IMR-90 (cell line): Measurements from ENCODE around the gene DDX41. TPM values are rescaled to one million over a fixed set of nuclear protein-coding genes. Genes with fewer than 3 reads are reported as not detected.

Experiments used
- ATAC-seq: fragments of 200-7000 bp; cut with Tn5 transposase; 2 replicates; pipeline ENCODE4 v1.9.1; 2020; ENCODE audit warnings: low read depth, mild to moderate bottlenecking, moderate library complexity
- BruUV-seq: library from RNA; stranded (reverse); fragments of 400-500 nt; replicated peaks from 2 replicates; lab custom pipeline; 2021; lab: Mats Ljungman, UMichigan
- CTCF ChIA-PET: fragments of 300-600 bp; formaldehyde crosslinking; extraction: SDS; loops from one replicate; lab custom pipeline; 2021; ENCODE audit warnings: antibody characterized with exemption; lab: Yijun Ruan, JAX
- POLR2A ChIA-PET: fragments of 300-600 bp; sonication (Branson Sonifier 250); formaldehyde crosslinking; loops from one replicate; lab custom pipeline; 2022; ENCODE audit warnings: antibody characterized with exemption; ENCODE audit not compliant: unreplicated experiment; lab: Charles Lee
- DNase-seq: peaks from one replicate; pipeline ENCODE4 v3.0.0; 2013
- H2AFZ ChIP-seq: replicated peaks from 2 replicates; pipeline ENCODE3; 2013; ENCODE audit warnings: low read length, mild to moderate bottlenecking; ENCODE audit not compliant: poor library complexity
- H2AK5ac ChIP-seq: 2 replicates; pipeline ENCODE4 v1.6.1; 2013; ENCODE audit warnings: low read depth, low read length, inconsistent platforms
- H2AK9ac ChIP-seq: replicated peaks from 2 replicates; pipeline ENCODE3; 2013; ENCODE audit warnings: mild to moderate bottlenecking, low read depth, low read length, moderate library complexity; ENCODE audit not compliant: poor library complexity
- H2BK120ac ChIP-seq: 2 replicates; pipeline ENCODE4 v1.6.1; 2013; ENCODE audit warnings: low read depth, low read length, inconsistent platforms
- H2BK15ac ChIP-seq: 3 replicates; pipeline ENCODE4 v1.6.1; 2013; ENCODE audit warnings: low read depth, low read length, inconsistent platforms
- H2BK20ac ChIP-seq: 2 replicates; pipeline ENCODE4 v1.6.1; 2013; ENCODE audit warnings: low read depth, mild to moderate bottlenecking, inconsistent platforms, low read length, moderate library complexity
- H2BK5ac ChIP-seq: 2 replicates; pipeline ENCODE4 v1.6.1; 2013; ENCODE audit warnings: mild to moderate bottlenecking, low read depth, low read length, inconsistent platforms; ENCODE audit not compliant: poor library complexity, severe bottlenecking
- H3K14ac ChIP-seq: replicated peaks from 2 replicates; pipeline ENCODE4 v1.6.1; 2013; ENCODE audit warnings: low read depth, low read length, inconsistent platforms
- H3K18ac ChIP-seq: 2 replicates; pipeline ENCODE4 v1.6.1; 2013; ENCODE audit warnings: low read depth, low read length, control low read depth
- H3K23ac ChIP-seq: 2 replicates; pipeline ENCODE4 v1.6.1; 2013; ENCODE audit warnings: low read depth, low read length, inconsistent platforms
- H3K27ac ChIP-seq: 2 replicates; pipeline ENCODE4 v1.5.1; 2013; ENCODE audit warnings: mild to moderate bottlenecking, control low read depth, low read length; ENCODE audit not compliant: insufficient read depth
- H3K27me3 ChIP-seq: 2 replicates; pipeline ENCODE4 v1.6.1; 2013; ENCODE audit warnings: low read length; ENCODE audit not compliant: control insufficient read depth, insufficient read depth
- H3K36me3 ChIP-seq: 2 replicates; pipeline ENCODE4 v1.6.1; 2013; ENCODE audit warnings: low read length, mixed read lengths; ENCODE audit not compliant: control insufficient read depth, insufficient read depth
- H3K4ac ChIP-seq: 2 replicates; pipeline ENCODE4 v1.6.1; 2013; ENCODE audit warnings: low read depth, low read length, inconsistent platforms
- H3K4me1 ChIP-seq: 2 replicates; pipeline ENCODE4 v1.6.1; 2013; ENCODE audit warnings: low read length, mixed read lengths; ENCODE audit not compliant: control insufficient read depth, insufficient read depth
- H3K4me2 ChIP-seq: 2 replicates; pipeline ENCODE4 v1.6.1; 2013; ENCODE audit warnings: low read depth, mild to moderate bottlenecking, control low read depth, low read length, moderate library complexity
- H3K4me3 ChIP-seq: 2 replicates; pipeline ENCODE4 v1.5.1; 2013; ENCODE audit warnings: low read depth, mild to moderate bottlenecking, control low read depth, low read length, moderate library complexity; ENCODE audit not compliant: insufficient read depth
- H3K56ac ChIP-seq: 2 replicates; pipeline ENCODE4 v1.6.1; 2013; ENCODE audit warnings: low read length, inconsistent platforms; ENCODE audit not compliant: insufficient read depth; ENCODE audit errors: extremely low read depth
- H3K79me1 ChIP-seq, 2 experiments: 2 replicates each; pipeline ENCODE4 v1.6.1; 2013; ENCODE audit warnings: low read length in 2 of 2, inconsistent platforms in 1 of 2, low read depth in 1 of 2
- H3K9ac ChIP-seq: 2 replicates; pipeline ENCODE4 v1.6.1; 2013; ENCODE audit warnings: low read depth, low read length, control low read depth
- H3K9me1 ChIP-seq: 2 replicates; pipeline ENCODE4 v1.6.1; 2013; ENCODE audit warnings: low read length, inconsistent platforms; ENCODE audit not compliant: insufficient read depth
- H3K9me3 ChIP-seq: 2 replicates; pipeline ENCODE4 v1.6.1; 2013; ENCODE audit warnings: low read length; ENCODE audit not compliant: control insufficient read depth, insufficient read depth
- H4K20me1 ChIP-seq: 2 replicates; pipeline ENCODE4 v1.6.1; 2013; ENCODE audit warnings: low read length, inconsistent platforms; ENCODE audit not compliant: insufficient read depth
- H4K5ac ChIP-seq: 2 replicates; pipeline ENCODE4 v1.6.1; 2013; ENCODE audit warnings: mild to moderate bottlenecking, low read depth, low read length, control low read depth
- H4K8ac ChIP-seq, 2 experiments: 2 replicates each; pipeline ENCODE4 v1.6.1; 2013; ENCODE audit warnings: low read depth in 2 of 2, low read length in 2 of 2, control low read depth in 1 of 2, inconsistent platforms in 1 of 2
- H4K91ac ChIP-seq: 2 replicates; pipeline ENCODE4 v1.6.1; 2013; ENCODE audit warnings: low read depth, low read length, inconsistent platforms; ENCODE audit not compliant: insufficient read depth
- BHLHE40 ChIP-seq: fragments of 150-350 bp; IDR thresholded peaks from 2 replicates; pipeline ENCODE4 v1.6.1; 2016; ENCODE audit warnings: mild to moderate bottlenecking, low read depth, low read length
- CEBPB ChIP-seq: IDR thresholded peaks from 2 replicates; pipeline ENCODE4 v1.6.1; 2012; ENCODE audit warnings: low read depth, low read length, improper control_type of control experiment
- CHD1 ChIP-seq: IDR thresholded peaks from 2 replicates; pipeline ENCODE4 v1.6.1; 2012; ENCODE audit warnings: low read depth, low read length, improper control_type of control experiment
- CTCF ChIP-seq: conservative IDR thresholded peaks from 2 replicates; pipeline ENCODE4 v1.5.1; 2012; ENCODE audit warnings: mild to moderate bottlenecking, low read depth, low read length, improper control_type of control experiment
- ELK1 ChIP-seq: fragments of 150-350 bp; IDR thresholded peaks from 2 replicates; pipeline ENCODE4 v1.6.1; 2016; ENCODE audit warnings: low read depth, mild to moderate bottlenecking, low read length, moderate library complexity, borderline replicate concordance
- FOS ChIP-seq: fragments of 150-350 bp; IDR thresholded peaks from 2 replicates; pipeline ENCODE4 v1.6.1; 2016; ENCODE audit warnings: low read depth, low read length
- MAFK ChIP-seq: IDR thresholded peaks from 2 replicates; pipeline ENCODE4 v1.6.1; 2012; ENCODE audit warnings: low read depth, low read length, improper control_type of control experiment
- MAZ ChIP-seq: IDR thresholded peaks from 2 replicates; pipeline ENCODE4 v1.6.1; 2012; ENCODE audit warnings: low read depth, mild to moderate bottlenecking, low read length, improper control_type of control experiment, moderate library complexity, borderline replicate concordance
- MXI1 ChIP-seq: IDR thresholded peaks from 2 replicates; pipeline ENCODE4 v1.6.1; 2012; ENCODE audit warnings: low read depth, mild to moderate bottlenecking, low read length, moderate library complexity, borderline replicate concordance
- NFE2L2 ChIP-seq: fragments of 150-350 bp; IDR thresholded peaks from 2 replicates; pipeline ENCODE4 v1.6.1; 2016; ENCODE audit warnings: low read depth, mild to moderate bottlenecking, low read length
- POLR2A ChIP-seq: IDR thresholded peaks from 2 replicates; pipeline ENCODE4 v1.6.1; 2012; ENCODE audit warnings: mild to moderate bottlenecking, low read depth, low read length
- RAD21 ChIP-seq: IDR thresholded peaks from 2 replicates; pipeline ENCODE4 v1.6.1; 2012; ENCODE audit warnings: low read length, improper control_type of control experiment
- RCOR1 ChIP-seq: IDR thresholded peaks from 2 replicates; pipeline ENCODE4 v1.6.1; 2012; ENCODE audit warnings: mild to moderate bottlenecking, low read length, improper control_type of control experiment; ENCODE audit not compliant: insufficient replicate concordance
- RFX5 ChIP-seq: IDR thresholded peaks from 2 replicates; pipeline ENCODE4 v1.8.0; 2012; ENCODE audit warnings: low read depth, mild to moderate bottlenecking, low read length, moderate library complexity
- USF2 ChIP-seq: fragments of 150-350 bp; IDR thresholded peaks from 2 replicates; pipeline ENCODE4 v1.6.1; 2017; ENCODE audit warnings: mild to moderate bottlenecking, antibody characterized with exemption, low read length, low read depth
- WGBS, 2 experiments: methylation state at CpG; one replicate each; pipeline versions ENCODE4 v1.1.5 to v1.1.7; 2013; ENCODE audit warnings: missing lambda C conversion rate in 2 of 2; ENCODE audit not compliant: insufficient read length in 1 of 2; ENCODE audit errors: extremely low coverage in 2 of 2; 5-methylcytosine and 5-hydroxymethylcytosine counted together
- dilution Hi-C: fragments of 300-500 bp; cut with HindIII; formaldehyde crosslinking; loops from one replicate; pipeline ENCODE4 v1.14.3; 2018; ENCODE audit warnings: low sequenced_read_pairs; ENCODE audit not compliant: unreplicated experiment
- in situ Hi-C: fragments of 300-500 bp; cut with MboI; formaldehyde crosslinking; loops from 3 replicates; pipeline ENCODE4 v1.14.3; 2019; ENCODE audit warnings: low sequenced_read_pairs, inconsistent platforms, mixed read lengths
- intact Hi-C: fragments of 100-400 bp; cut with micrococcal nuclease; formaldehyde crosslinking; loops from 2 replicates; pipeline ENCODE4 v1.10.0; 2022
- polyA plus RNA-seq, 3 experiments: library from polyadenylated mRNA; depleted of rRNA; stranded (reverse); fragments of >200 nt; gene quantifications; 2 replicates each; pipeline ENCODE4 v1.2.3, GENCODE V29; 2012; ENCODE audit warnings: low replicate concordance in 1 of 3
- total RNA-seq: library from RNA; depleted of rRNA; stranded (reverse); fragments of >200 nt; gene quantifications from 2 replicates; pipeline ENCODE4 v1.2.3, GENCODE V29; 2012

Gene DDX41
- total and polyA plus RNA-seq, 2 of the 4 experiments (the other 2 are of a cell fraction), result 130 to 170 TPM

DNA sequence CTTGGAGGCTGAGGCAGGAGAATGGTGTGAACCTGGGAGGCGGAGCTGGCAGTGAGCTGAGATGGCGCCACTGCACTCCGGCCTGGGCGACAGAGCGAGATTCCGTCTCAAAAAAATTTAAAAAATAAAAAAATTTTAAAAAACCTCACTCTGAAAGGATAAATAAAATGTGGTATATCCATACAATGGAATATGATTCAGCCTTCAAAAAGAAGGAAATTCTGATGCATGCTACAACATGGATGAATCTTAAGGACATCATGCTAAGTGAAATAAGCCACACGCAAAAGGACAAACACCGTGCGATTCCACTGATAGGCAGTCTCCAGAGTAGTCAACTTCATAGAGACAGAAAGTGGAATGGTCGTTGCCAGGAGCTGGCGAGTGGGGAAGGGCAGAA is 51.7 kb downstream of the DDX41 start:
- intact Hi-C loops, result no loop called here
- Histone ChIP-seq H3K9me1 (peaks cover 18% of the 10 kb centered on the region), H2AFZ (no peak overlapping the region), H3K4me2 (no peak overlapping the region), H3K4me3 (no peak overlapping the region), H3K4ac (no peak overlapping the region), H3K36me3 (peaks cover 61% of the 10 kb centered on the region), H3K27me3 (no peaks in the 10 kb centered on the region), H2AK5ac (no peak overlapping the region), H2BK120ac (no peak overlapping the region), H3K56ac (no peak overlapping the region), H2BK20ac (no peak overlapping the region), H3K4me1 (peaks cover 17% of the 10 kb centered on the region), H2BK15ac (no peak overlapping the region), H4K91ac (no peak overlapping the region), H3K9ac (no peak overlapping the region), H3K9me3 (no peaks in the 10 kb centered on the region), H2BK5ac (no peak overlapping the region), H4K8ac (no peak overlapping the region), H4K5ac (no peak overlapping the region), H3K18ac (no peak overlapping the region), H3K23ac (no peak overlapping the region), H3K14ac (no peak overlapping the region), H2AK9ac (no peak overlapping the region), H3K79me1 (peaks cover 35 to 72% of the 10 kb centered on the region in 2 experiments), H4K20me1 (peaks cover 72% of the 10 kb centered on the region), H3K27ac (no peak overlapping the region)
- CTCF ChIA-PET, result interaction anchor here (1.6 kb wide), 1 partner anchor 96 kb away, joined by 3 read pairs; no protein-coding TSS in a partner anchor
- WGBS, 2 experiments, result 90% methylated on average over 3 of the region's 11 CpGs; no CpG with 5 or more reads in 1 of the 2 experiments
- DNase-seq, result no peak
- no TSS peak for BruUV-seq
- in situ Hi-C loops, result no loop called here
- no peak for ATAC-seq
- no peak for TF ChIP-seq RAD21
- no peak for TF ChIP-seq POLR2A
- TF ChIP-seq NFE2L2, result no peak
- TF ChIP-seq BHLHE40, result no peak
- no peak for TF ChIP-seq CEBPB
- TF ChIP-seq ELK1, result no peak
- TF ChIP-seq RFX5, result no peak
- no peak for TF ChIP-seq USF2
- no peak for TF ChIP-seq MXI1
- no peak for TF ChIP-seq FOS
- TF ChIP-seq CTCF, result no peak
- no peak for TF ChIP-seq MAFK
- no peak for TF ChIP-seq MAZ
- no peak for TF ChIP-seq CHD1
- no peak for TF ChIP-seq RCOR1
- dilution Hi-C loops, result no loop called here
- POLR2A ChIA-PET, result no interaction called here
